Breast epithelium (tissue), 4 donors: ENCODE measurements around the gene ZNF609. TPM values are rescaled to one million over a fixed set of nuclear protein-coding genes. Genes with fewer than 3 reads are reported as not detected.

Experiments
- DNase-seq, 2 donors: peaks; one replicate each; pipeline ENCODE4 v3.0.0-alpha.2; 2019; ENCODE audit warnings: low spot score in 2 of 2
- H3K27ac ChIP-seq, 2 donors: fragments of 200-600 bp; sonication (generic) in 1 of 2; one replicate each; pipeline ENCODE4 v1.5.1; 2016 to 2019; ENCODE audit warnings: mild to moderate bottlenecking in 1 of 2
- H3K27me3 ChIP-seq, 2 donors: fragments of 200-600 bp; sonication (generic) in 1 of 2; one replicate each; pipeline versions ENCODE4 v1.5.1 to v1.6.0; 2017 to 2019; ENCODE audit warnings: control low read depth in 1 of 2, mild to moderate bottlenecking in 1 of 2
- H3K36me3 ChIP-seq: fragments of 200-600 bp; one replicate; pipeline ENCODE4 v1.5.1; 2019
- H3K4me1 ChIP-seq, 2 donors: fragments of 200-600 bp; sonication (generic); one replicate each; pipeline ENCODE4 v1.5.1; 2016 to 2019; ENCODE audit warnings: control low read depth in 1 of 2
- H3K4me3 ChIP-seq, 3 donors: fragments of 200-600 bp; sonication (generic); 1 replicate in 2 of 3; 2 replicates in 1 of 3; pipeline ENCODE4 v1.5.1; 2016 to 2019; ENCODE audit warnings: mild to moderate bottlenecking in 3 of 3, moderate library complexity in 2 of 3
- H3K9me3 ChIP-seq, 2 donors: fragments of 200-600 bp; sonication (generic) in 1 of 2; one replicate each; pipeline ENCODE4 v1.5.1; 2016 to 2019; ENCODE audit warnings: control low read depth in 1 of 2
- POLR2A ChIP-seq: fragments of 450-650 bp; IDR thresholded peaks from one replicate; pipeline ENCODE4 v1.6.1; 2016; ENCODE audit warnings: antibody characterized with exemption, mild to moderate bottlenecking, moderate library complexity
- POLR2AphosphoS5 ChIP-seq, 3 donors: sonication (generic); formaldehyde crosslinking; IDR thresholded peaks; one replicate each; pipeline ENCODE4 v1.6.1; 2017; ENCODE audit warnings: antibody characterized with exemption in 3 of 3
- intact Hi-C: fragments of 100-400 bp; cut with DNase I; formaldehyde crosslinking; loops from one replicate; pipeline ENCODE4 v1.15.1; 2023; ENCODE audit warnings: low total_unique reads
- total RNA-seq, 3 donors: library from RNA; depleted of rRNA; stranded (reverse); fragments of >200 nt; gene quantifications; one replicate each; pipeline ENCODE4 v1.1.0, GENCODE V29; 2016
- TF ChIP-seq, protein P1 (sequence below), 3 donors: fragments of 450-650 bp; IDR thresholded peaks; one replicate each; pipeline ENCODE4 v1.5.1; 2016 to 2017; ENCODE audit warnings: antibody characterized with exemption in 3 of 3, mild to moderate bottlenecking in 3 of 3, moderate library complexity in 3 of 3

Gene ZNF609
- total RNA-seq, 3 donors from 2014 or later = 22.9 to 32.1 (median 29.2) TPM

DNA sequence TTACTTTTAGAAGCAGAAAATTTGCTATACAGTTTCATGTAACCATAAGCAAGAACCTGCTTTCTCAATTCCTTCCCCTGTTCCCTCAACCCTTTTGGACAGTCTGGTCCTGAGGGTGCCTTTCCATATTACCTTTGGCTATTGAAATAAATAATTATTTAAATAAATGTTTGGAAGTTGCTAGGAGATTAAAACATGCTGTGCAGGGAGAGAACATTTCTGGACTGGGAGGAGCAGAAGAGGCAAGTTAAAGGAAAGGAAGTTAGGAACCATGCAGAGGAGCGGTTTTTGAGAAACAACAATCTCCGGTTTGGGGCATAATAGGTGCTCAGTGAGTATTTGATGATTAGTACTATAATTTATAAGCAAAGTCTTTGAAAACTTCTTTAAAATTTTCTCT is 41.8 kb downstream of the ZNF609 start:
- Histone ChIP-seq H3K9me3 (no peaks in the 10 kb centered on the region), H3K4me3 (no peak overlapping the region), H3K36me3 (no peaks in the 10 kb centered on the region), H3K27me3 (no peaks in the 10 kb centered on the region), H3K27ac (no peak overlapping the region), H3K4me1 (peaks cover 7 to 10% of the 10 kb centered on the region in 2 donors)
- intact Hi-C loops = no loop called here
- TF ChIP-seq POLR2A = no peak
- no peak for TF ChIP-seq POLR2AphosphoS5 (IDR thresholded peaks at IDR 0.05)
- TF ChIP-seq, protein P1, sequence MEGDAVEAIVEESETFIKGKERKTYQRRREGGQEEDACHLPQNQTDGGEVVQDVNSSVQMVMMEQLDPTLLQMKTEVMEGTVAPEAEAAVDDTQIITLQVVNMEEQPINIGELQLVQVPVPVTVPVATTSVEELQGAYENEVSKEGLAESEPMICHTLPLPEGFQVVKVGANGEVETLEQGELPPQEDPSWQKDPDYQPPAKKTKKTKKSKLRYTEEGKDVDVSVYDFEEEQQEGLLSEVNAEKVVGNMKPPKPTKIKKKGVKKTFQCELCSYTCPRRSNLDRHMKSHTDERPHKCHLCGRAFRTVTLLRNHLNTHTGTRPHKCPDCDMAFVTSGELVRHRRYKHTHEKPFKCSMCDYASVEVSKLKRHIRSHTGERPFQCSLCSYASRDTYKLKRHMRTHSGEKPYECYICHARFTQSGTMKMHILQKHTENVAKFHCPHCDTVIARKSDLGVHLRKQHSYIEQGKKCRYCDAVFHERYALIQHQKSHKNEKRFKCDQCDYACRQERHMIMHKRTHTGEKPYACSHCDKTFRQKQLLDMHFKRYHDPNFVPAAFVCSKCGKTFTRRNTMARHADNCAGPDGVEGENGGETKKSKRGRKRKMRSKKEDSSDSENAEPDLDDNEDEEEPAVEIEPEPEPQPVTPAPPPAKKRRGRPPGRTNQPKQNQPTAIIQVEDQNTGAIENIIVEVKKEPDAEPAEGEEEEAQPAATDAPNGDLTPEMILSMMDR (IDR thresholded peaks at IDR 0.05) = no peak
- no peak for DNase-seq

DNA sequence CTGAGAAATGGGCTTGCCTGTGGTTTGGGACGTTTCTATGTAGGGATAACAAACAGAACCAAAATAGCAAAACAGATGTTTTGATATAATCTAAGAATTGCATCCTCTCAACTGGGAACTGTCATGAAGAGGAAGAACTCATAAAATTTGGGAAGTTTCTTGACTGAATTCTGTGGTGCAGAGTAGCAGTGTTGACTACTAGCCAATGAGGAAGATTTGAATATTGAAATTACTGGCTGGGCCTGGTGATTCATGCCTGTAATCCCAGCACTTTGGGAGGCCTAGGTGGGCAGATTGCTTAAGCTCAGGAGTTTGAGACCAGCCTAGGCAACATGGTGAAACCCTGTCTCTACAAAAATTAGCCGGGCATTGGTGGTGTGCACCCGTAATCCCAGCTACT is 42.2 kb downstream of the ZNF609 start:
- H3K9me3 ChIP-seq = no peaks in the 10 kb centered on the region
- no peaks in the 10 kb centered on the region for H3K36me3 ChIP-seq
- intact Hi-C loops = no loop called here
- peaks cover 7 to 10% of the 10 kb centered on the region in 2 donors for H3K4me1 ChIP-seq
- no peak for DNase-seq
- H3K4me3 ChIP-seq = no peak overlapping the region
- TF ChIP-seq POLR2AphosphoS5 (IDR thresholded peaks at IDR 0.05) (no peak), POLR2A (no peak)
- TF ChIP-seq, protein P1 (IDR thresholded peaks at IDR 0.05) = no peak
- peak overlapping the region; percentile 58 to 65 for H3K27ac ChIP-seq
- no peaks in the 10 kb centered on the region for H3K27me3 ChIP-seq

DNA sequence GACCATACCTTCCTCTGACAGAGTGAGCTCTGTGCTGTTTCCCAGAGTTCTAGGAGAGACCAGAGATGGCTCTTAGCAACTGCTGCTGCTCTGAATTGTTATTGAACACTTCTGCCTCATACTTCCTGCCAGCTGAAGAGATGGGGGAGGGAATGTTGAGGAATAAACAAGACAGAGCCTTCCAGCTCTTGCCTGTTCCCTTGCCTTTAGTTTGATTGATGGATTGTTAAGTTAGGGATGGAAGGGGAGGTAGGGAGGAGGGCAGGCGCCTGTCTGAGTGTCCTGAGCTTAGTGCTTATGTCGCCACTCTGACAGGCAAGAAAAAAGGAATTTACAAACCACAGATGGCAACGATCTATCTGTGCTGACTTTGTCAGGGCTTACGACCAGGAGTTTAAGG is 42.8 kb downstream of the ZNF609 start:
- DNase-seq = no peak
- no peak overlapping the region for H3K4me3 ChIP-seq
- peak overlapping the region; percentile 58 to 65 for H3K27ac ChIP-seq
- no peak for TF ChIP-seq POLR2AphosphoS5 (IDR thresholded peaks at IDR 0.05)
- TF ChIP-seq, protein P1 (IDR thresholded peaks at IDR 0.05) = no peak
- TF ChIP-seq POLR2A = no peak
- peaks cover 7 to 10% of the 10 kb centered on the region in 2 donors for H3K4me1 ChIP-seq
- H3K9me3 ChIP-seq = no peaks in the 10 kb centered on the region
- H3K27me3 ChIP-seq = no peaks in the 10 kb centered on the region
- intact Hi-C loops = no loop called here
- no peaks in the 10 kb centered on the region for H3K36me3 ChIP-seq

DNA sequence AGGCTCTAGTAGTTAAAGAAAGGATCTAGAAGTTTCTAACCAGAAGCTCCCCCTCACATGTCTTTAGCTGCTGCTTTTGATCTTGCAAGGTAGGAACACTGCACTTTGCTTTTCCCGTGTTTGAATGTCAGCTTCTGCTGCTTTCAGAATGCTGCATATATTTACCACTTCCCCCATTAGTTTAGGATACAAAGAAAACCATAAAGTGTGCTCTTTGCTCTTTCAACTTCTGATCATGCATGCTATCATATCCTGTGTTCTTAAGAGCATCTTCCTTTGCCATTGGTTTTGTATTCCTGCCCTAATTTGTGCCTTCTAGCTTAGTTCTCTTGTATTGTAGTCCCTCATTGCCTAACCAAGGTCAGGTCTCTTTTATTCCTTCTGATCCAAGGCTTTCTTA is 43.3 kb downstream of the ZNF609 start:
- peaks cover 7 to 10% of the 10 kb centered on the region in 2 donors for H3K4me1 ChIP-seq
- H3K27ac ChIP-seq = peak overlapping the region; percentile 58 to 65
- intact Hi-C loops = no loop called here
- H3K4me3 ChIP-seq = no peak overlapping the region
- no peak for DNase-seq
- TF ChIP-seq POLR2A = no peak
- TF ChIP-seq, protein P1 (IDR thresholded peaks at IDR 0.05) = no peak
- TF ChIP-seq POLR2AphosphoS5 (IDR thresholded peaks at IDR 0.05) = no peak
- no peaks in the 10 kb centered on the region for H3K36me3 ChIP-seq
- H3K27me3 ChIP-seq = no peaks in the 10 kb centered on the region
- no peaks in the 10 kb centered on the region for H3K9me3 ChIP-seq

DNA sequence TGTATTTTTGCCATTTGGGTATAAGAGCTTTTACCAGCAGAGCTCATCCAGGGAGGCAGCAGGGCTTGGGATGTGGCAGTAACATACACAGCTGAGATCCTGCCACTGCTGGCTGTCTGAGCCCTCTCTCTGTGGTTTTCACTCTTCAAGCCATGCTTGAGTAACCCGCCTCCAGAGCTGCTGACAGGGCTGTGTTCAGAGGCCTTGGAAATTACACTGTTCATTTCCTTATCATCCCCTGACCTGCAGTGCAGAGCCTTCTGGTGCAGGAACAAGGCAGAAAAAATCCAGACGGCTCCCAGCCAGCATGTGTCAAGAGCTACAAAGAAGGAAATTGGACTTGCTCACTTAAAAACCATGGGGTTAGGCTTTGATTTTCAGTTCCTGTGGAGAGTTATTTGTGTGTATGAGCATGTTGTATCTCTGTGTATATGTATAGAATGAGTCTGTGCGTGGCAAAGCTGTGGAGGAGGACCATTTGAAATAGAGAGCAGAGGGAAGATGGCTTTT is 47.0 kb downstream of the ZNF609 start:
- Histone ChIP-seq H3K4me3 (no peak overlapping the region), H3K4me1 (peaks cover 7 to 10% of the 10 kb centered on the region in 2 donors), H3K36me3 (no peaks in the 10 kb centered on the region), H3K27ac (peak overlapping the region; percentile 46 to 65), H3K27me3 (no peaks in the 10 kb centered on the region), H3K9me3 (no peaks in the 10 kb centered on the region)
- intact Hi-C loops = no loop called here
- peak; percentile 54 to 70 for DNase-seq
- TF ChIP-seq POLR2AphosphoS5 (IDR thresholded peaks at IDR 0.05) (no peak), POLR2A (no peak)
- TF ChIP-seq, protein P1 (IDR thresholded peaks at IDR 0.05) = no peak
